HUES6 (cell line): ENCODE results near the gene SLC16A13.

ENCODE experiments used
- H3K27ac ChIP-seq: 2 replicates; pipeline ENCODE4 v1.7.0; 2013; ENCODE audit warnings: low read depth, mild to moderate bottlenecking, low read length, inconsistent platforms
- H3K27me3 ChIP-seq: 2 replicates; pipeline ENCODE4 v1.6.1; 2013; ENCODE audit warnings: low read length; ENCODE audit not compliant: control insufficient read depth, insufficient read depth
- H3K36me3 ChIP-seq: 2 replicates; pipeline ENCODE4 v1.6.1; 2013; ENCODE audit warnings: low read length; ENCODE audit not compliant: control insufficient read depth, insufficient read depth
- H3K4me1 ChIP-seq: 2 replicates; pipeline ENCODE4 v1.6.1; 2013; ENCODE audit warnings: low read length; ENCODE audit not compliant: control insufficient read depth, insufficient read depth
- H3K4me3 ChIP-seq: 2 replicates; pipeline ENCODE4 v1.5.1; 2013; ENCODE audit warnings: low read depth, low read length
- H3K9ac ChIP-seq: one replicate; pipeline ENCODE4 v1.6.1; 2013; ENCODE audit warnings: mild to moderate bottlenecking, low read length
- H3K9me3 ChIP-seq: 2 replicates; pipeline ENCODE4 v1.6.1; 2013; ENCODE audit warnings: low read depth, low read length; ENCODE audit not compliant: control insufficient read depth, insufficient read depth

SLC16A13 gene

GRCh38 chr17:7021993-7022778 lies 13.6 kb upstream of the SLC16A13 start:
- peaks cover 40% of the 10 kb centered on the region for H3K27me3 ChIP-seq
- peaks cover 22% of the 10 kb centered on the region for H3K4me1 ChIP-seq
- no peak overlapping the region for H3K27ac ChIP-seq
- no peaks in the 10 kb centered on the region for H3K9me3 ChIP-seq
- H3K4me3 ChIP-seq, result peak overlapping the region; percentile 62
- H3K9ac ChIP-seq, result peak overlapping the region; percentile 40
- H3K36me3 ChIP-seq, result peaks cover 6% of the 10 kb centered on the region

DNA sequence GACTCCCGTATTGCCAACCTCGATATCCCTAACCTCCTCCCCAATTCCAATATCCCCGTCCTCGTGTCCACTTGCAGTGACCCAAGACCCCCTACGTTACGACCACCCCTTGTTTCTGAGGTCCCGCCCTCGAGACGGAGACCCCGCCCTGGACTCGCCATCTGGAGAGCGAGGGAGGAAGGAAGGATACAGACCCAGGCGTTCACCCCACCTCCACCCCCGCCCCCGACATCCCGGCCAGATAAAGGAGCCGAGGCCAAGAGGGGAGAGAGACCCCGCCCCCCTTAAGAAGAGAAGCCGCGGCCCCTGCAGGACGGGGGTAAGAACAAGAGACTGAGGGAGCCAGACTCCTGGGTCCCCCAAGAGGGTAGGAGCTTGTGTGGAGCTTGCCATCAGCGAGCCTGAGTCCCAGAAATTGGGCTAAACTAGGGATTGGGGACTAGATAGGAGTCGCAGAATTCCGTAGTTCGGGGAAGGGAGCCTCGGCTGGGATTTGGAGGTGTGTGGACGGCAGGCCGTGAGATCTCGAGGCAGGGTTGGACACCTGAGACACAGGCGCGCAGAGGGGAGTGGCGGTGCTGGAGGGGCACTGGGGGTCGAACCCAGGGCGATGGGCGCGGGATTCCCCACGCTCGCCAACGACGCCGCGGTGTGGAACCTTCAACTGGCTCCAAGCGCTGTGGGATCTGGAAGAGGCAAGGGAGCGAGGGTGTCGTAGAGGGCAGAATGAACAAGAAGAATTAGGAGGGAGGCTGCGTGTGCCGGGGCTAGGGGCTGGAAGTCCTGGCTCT lies 12.8 kb upstream of the SLC16A13 start, which contains the start of gene BCL6B:
TSS of gene BCL6B (plus strand) at position 270 of the 791 bp plus-strand sequence. CDS start 622 bp downstream, outside the sequence.
- no peaks in the 10 kb centered on the region for H3K9me3 ChIP-seq
- no peak within 1 kb of the TSS for H3K27ac ChIP-seq
- H3K36me3 ChIP-seq, result peaks cover 4% of the 10 kb centered on the region; the same call in 1 of the 2 replicates
- H3K4me3 ChIP-seq, result peak within 1 kb of the TSS; percentile 62
- H3K4me1 ChIP-seq, result peaks cover 22% of the 10 kb centered on the region
- peak within 1 kb of the TSS; percentile 48 for H3K9ac ChIP-seq
- H3K27me3 ChIP-seq, result peaks cover 40% of the 10 kb centered on the region

- Histone ChIP-seq H3K9me3 (no peaks in the 10 kb centered on the region), H3K27ac (no peak overlapping the region), H3K4me3 (peak overlapping the region; percentile 62), H3K4me1 (peaks cover 18% of the 10 kb centered on the region), H3K9ac (peak overlapping the region; percentile 48), H3K27me3 (peaks cover 40% of the 10 kb centered on the region), H3K36me3 (peaks cover 4% of the 10 kb centered on the region; the same call in 1 of the 2 replicates)
Measured at GRCh38 chr17:7023576-7024401, 12.0 kb upstream of the SLC16A13 start.

DNA sequence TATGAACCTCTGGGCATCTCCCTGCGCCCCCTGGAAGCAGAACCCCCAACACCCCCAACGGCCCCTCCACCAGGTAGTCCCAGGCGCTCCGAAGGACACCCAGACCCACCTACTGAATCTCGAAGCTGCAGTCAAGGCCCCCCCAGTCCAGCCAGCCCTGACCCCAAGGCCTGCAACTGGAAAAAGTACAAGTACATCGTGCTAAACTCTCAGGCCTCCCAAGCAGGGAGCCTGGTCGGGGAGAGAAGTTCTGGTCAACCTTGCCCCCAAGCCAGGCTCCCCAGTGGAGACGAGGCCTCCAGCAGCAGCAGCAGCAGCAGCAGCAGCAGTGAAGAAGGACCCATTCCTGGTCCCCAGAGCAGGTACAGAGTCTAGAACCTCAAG lies 11.4 kb upstream of the SLC16A13 start:
- Histone ChIP-seq H3K4me3 (no peak overlapping the region), H3K27ac (no peak overlapping the region), H3K27me3 (peaks cover 40% of the 10 kb centered on the region), H3K4me1 (peaks cover 18% of the 10 kb centered on the region), H3K9me3 (no peaks in the 10 kb centered on the region), H3K9ac (no peak overlapping the region), H3K36me3 (peaks cover 4% of the 10 kb centered on the region; the same call in 1 of the 2 replicates)

GRCh38 chr17:7025245-7025644 lies 10.6 kb upstream of the SLC16A13 start:
- Histone ChIP-seq H3K9ac (no peak overlapping the region), H3K4me1 (peaks cover 11% of the 10 kb centered on the region), H3K36me3 (peaks cover 4% of the 10 kb centered on the region; the same call in 1 of the 2 replicates)

GRCh38 chr17:7026471-7027115 lies 9.2 kb upstream of the SLC16A13 start:
- Histone ChIP-seq H3K27ac (no peak overlapping the region), H3K27me3 (peaks cover 26% of the 10 kb centered on the region)

More at GRCh38 chr17:7025245-7025644, 10.6 kb upstream of the SLC16A13 start:
- no peaks in the 10 kb centered on the region for H3K9me3 ChIP-seq
- no peak overlapping the region for H3K27ac ChIP-seq
- H3K4me3 ChIP-seq, result no peak overlapping the region
- H3K27me3 ChIP-seq, result peaks cover 40% of the 10 kb centered on the region

DNA sequence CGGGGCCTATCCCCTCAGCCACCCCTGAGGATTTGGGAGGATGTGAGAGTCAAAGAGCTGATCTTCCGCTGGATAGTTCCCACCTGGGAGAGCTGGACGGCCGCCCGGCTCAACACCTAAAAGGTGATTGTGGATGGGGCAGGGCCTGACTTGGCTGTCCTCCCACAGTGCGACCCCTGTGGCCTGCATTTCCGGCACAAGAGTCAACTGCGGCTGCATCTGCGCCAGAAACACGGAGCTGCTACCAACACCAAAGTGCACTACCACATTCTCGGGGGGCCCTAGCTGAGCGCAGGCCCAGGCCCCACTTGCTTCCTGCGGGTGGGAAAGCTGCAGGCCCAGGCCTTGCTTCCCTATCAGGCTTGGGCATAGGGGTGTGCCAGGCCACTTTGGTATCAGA lies 8.5 kb upstream of the SLC16A13 start:
- no peaks in the 10 kb centered on the region for H3K9me3 ChIP-seq

More at GRCh38 chr17:7026471-7027115, 9.2 kb upstream of the SLC16A13 start:
- Histone ChIP-seq H3K4me3 (no peak overlapping the region), H3K36me3 (peaks cover 4% of the 10 kb centered on the region; the same call in 1 of the 2 replicates), H3K9ac (no peak overlapping the region), H3K4me1 (peaks cover 3% of the 10 kb centered on the region), H3K9me3 (no peaks in the 10 kb centered on the region)

DNA sequence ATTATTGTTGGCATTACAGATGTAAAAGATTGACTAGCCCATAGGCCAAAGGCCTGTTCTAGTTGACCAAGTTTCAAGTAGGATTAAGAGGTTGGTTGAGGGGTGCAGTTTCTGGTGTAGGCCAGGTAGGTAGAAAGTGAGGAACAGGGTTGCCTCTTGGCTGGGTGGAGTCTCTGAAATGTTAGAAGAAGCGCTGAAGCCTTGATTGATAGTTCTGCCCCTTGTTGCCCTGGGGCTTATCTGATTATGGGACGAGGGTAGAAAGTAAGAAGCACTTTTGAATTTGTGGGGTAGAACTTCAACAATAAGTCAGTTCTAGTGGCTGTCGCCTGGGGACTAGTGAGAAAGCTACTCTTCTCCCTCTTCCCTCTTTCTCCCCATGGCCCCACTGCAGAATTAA lies 6.7 kb upstream of the SLC16A13 start:
- H3K27ac ChIP-seq, result no peak overlapping the region
- peaks cover 4% of the 10 kb centered on the region; the same call in 1 of the 2 replicates for H3K36me3 ChIP-seq
- H3K9me3 ChIP-seq, result no peaks in the 10 kb centered on the region
- no peak overlapping the region for H3K4me3 ChIP-seq
- no peaks in the 10 kb centered on the region for H3K4me1 ChIP-seq
- H3K9ac ChIP-seq, result no peak overlapping the region
- H3K27me3 ChIP-seq, result peaks cover 7% of the 10 kb centered on the region; the same call in 1 of the 2 replicates

More for the DNA sequence above, 8.5 kb upstream of the SLC16A13 start:
- Histone ChIP-seq H3K4me1 (no peaks in the 10 kb centered on the region), H3K27ac (no peak overlapping the region), H3K36me3 (peaks cover 4% of the 10 kb centered on the region; the same call in 1 of the 2 replicates), H3K27me3 (peaks cover 20% of the 10 kb centered on the region), H3K9ac (no peak overlapping the region), H3K4me3 (no peak overlapping the region)

- H3K4me3 ChIP-seq, result no peak overlapping the region
- no peaks in the 10 kb centered on the region for H3K9me3 ChIP-seq
- no peak overlapping the region for H3K9ac ChIP-seq
- H3K36me3 ChIP-seq, result peaks cover 4% of the 10 kb centered on the region; the same call in 1 of the 2 replicates
- peaks cover 1% of the 10 kb centered on the region; the same call in 1 of the 2 replicates for H3K27me3 ChIP-seq
- H3K27ac ChIP-seq, result no peak overlapping the region
- no peaks in the 10 kb centered on the region for H3K4me1 ChIP-seq
Measured at GRCh38 chr17:7029659-7030058, 6.2 kb upstream of the SLC16A13 start.
